H1 (cell line): Measurements from ENCODE around the gene KLHL3.

ENCODE experiments used
- BCL11A ChIP-seq, 2 experiments: IDR thresholded peaks; one replicate each; pipeline ENCODE4 v1.6.1; 2011; ENCODE audit warnings: low read depth in 2 of 2, low read length in 2 of 2, mild to moderate bottlenecking in 2 of 2
- CTCF ChIP-seq, 3 experiments: IDR thresholded peaks; 1 replicate in 2 of 3; 2 replicates in 1 of 3; pipeline versions ENCODE4 v1.5.1 to v1.6.1; 2011; ENCODE audit warnings: low read length in 3 of 3, mild to moderate bottlenecking in 3 of 3, inconsistent platforms in 2 of 3, low read depth in 1 of 3, moderate library complexity in 1 of 3; ENCODE audit not compliant: insufficient read depth in 1 of 3; ENCODE audit errors: control extremely low read depth in 1 of 3
- EP300 ChIP-seq, 2 experiments: IDR thresholded peaks; 1 replicate in 1 of 2; 2 replicates in 1 of 2; pipeline ENCODE4 v1.6.1; 2011 to 2012; ENCODE audit warnings: low read depth in 2 of 2, low read length in 2 of 2, mild to moderate bottlenecking in 2 of 2, borderline replicate concordance in 1 of 2, inconsistent platforms in 1 of 2, moderate library complexity in 1 of 2
- HDAC6 ChIP-seq: IDR thresholded peaks from one replicate; pipeline ENCODE4 v1.7.1; 2012; ENCODE audit warnings: low read depth, mild to moderate bottlenecking, inconsistent platforms, low read length, moderate library complexity
- JUND ChIP-seq: IDR thresholded peaks from 2 replicates; pipeline ENCODE4 v1.6.1; 2011; ENCODE audit warnings: mild to moderate bottlenecking, improper control_type of control experiment, low read length
- KDM5A ChIP-seq: fragments of 200-600 bp; IDR thresholded peaks from 2 replicates; pipeline ENCODE4 v1.7.1; 2012; ENCODE audit warnings: mild to moderate bottlenecking, low read length, inconsistent platforms, mixed read lengths
- NANOG ChIP-seq: IDR thresholded peaks from 2 replicates; pipeline ENCODE4 v1.6.1; 2011; ENCODE audit warnings: low read length, low read depth, mild to moderate bottlenecking, inconsistent platforms; ENCODE audit not compliant: insufficient read depth, poor library complexity, severe bottlenecking
- PHF8 ChIP-seq: fragments of 200-600 bp; sonication (generic); conservative IDR thresholded peaks from 2 replicates; pipeline ENCODE4 v1.7.1; 2012; ENCODE audit warnings: low read depth, mild to moderate bottlenecking, inconsistent platforms, low read length, moderate library complexity
- POLR2A ChIP-seq, 2 experiments: IDR thresholded peaks; 1 replicate in 1 of 2; 2 replicates in 1 of 2; pipeline ENCODE4 v1.6.1; 2011; ENCODE audit warnings: low read depth in 2 of 2, low read length in 2 of 2, mild to moderate bottlenecking in 2 of 2; ENCODE audit errors: control extremely low read depth in 1 of 2
- POLR2AphosphoS5 ChIP-seq: IDR thresholded peaks from 2 replicates; pipeline ENCODE4 v1.6.1; 2011; ENCODE audit warnings: low read depth, low read length
- RFX5 ChIP-seq: IDR thresholded peaks from 2 replicates; pipeline ENCODE4 v1.6.1; 2011; ENCODE audit warnings: low read depth, low read length, improper control_type of control experiment, borderline replicate concordance
- TAF1 ChIP-seq: IDR thresholded peaks from 2 replicates; pipeline ENCODE4 v1.6.1; 2011; ENCODE audit warnings: mild to moderate bottlenecking, low read depth, low read length
- YY1 ChIP-seq: IDR thresholded peaks from 2 replicates; pipeline ENCODE4 v1.6.1; 2011; ENCODE audit warnings: low read depth, mild to moderate bottlenecking, low read length

GRCh38 chr5:137627706-137628105, 108.2 kb downstream of the KLHL3 start:
- TF ChIP-seq HDAC6: no peak
- TF ChIP-seq EP300 (IDR thresholded peaks at IDR 0.05; ENCODE audit: borderline replicate concordance in 1 of 2, low read depth in 2 of 2, low read length in 2 of 2): no peak
- no peak for TF ChIP-seq CTCF (IDR thresholded peaks at IDR 0.05; ENCODE audit: control extremely low read depth in 1 of 3, insufficient read depth in 1 of 3, low read depth in 1 of 3, low read length in 3 of 3)
- no peak for TF ChIP-seq YY1
- no peak for TF ChIP-seq POLR2A (IDR thresholded peaks at IDR 0.05; ENCODE audit: control extremely low read depth in 1 of 2, low read depth in 2 of 2, low read length in 2 of 2)
- TF ChIP-seq TAF1: no peak
- TF ChIP-seq POLR2AphosphoS5: no peak
- TF ChIP-seq NANOG: no peak
- no peak for TF ChIP-seq JUND
- TF ChIP-seq KDM5A: no peak
- TF ChIP-seq BCL11A (IDR thresholded peaks at IDR 0.05; ENCODE audit: low read depth in 2 of 2, low read length in 2 of 2): no peak
- no peak for TF ChIP-seq PHF8
- no peak for TF ChIP-seq RFX5
